Hepatic stellate cell (primary cell): ENCODE measurements around the gene ST8SIA2.

Source experiments
- DNase-seq: peaks from one replicate; pipeline ENCODE4 v3.0.0; 2011; ENCODE audit warnings: low spot score

Gene ST8SIA2, protein sequence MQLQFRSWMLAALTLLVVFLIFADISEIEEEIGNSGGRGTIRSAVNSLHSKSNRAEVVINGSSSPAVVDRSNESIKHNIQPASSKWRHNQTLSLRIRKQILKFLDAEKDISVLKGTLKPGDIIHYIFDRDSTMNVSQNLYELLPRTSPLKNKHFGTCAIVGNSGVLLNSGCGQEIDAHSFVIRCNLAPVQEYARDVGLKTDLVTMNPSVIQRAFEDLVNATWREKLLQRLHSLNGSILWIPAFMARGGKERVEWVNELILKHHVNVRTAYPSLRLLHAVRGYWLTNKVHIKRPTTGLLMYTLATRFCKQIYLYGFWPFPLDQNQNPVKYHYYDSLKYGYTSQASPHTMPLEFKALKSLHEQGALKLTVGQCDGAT

DNA sequence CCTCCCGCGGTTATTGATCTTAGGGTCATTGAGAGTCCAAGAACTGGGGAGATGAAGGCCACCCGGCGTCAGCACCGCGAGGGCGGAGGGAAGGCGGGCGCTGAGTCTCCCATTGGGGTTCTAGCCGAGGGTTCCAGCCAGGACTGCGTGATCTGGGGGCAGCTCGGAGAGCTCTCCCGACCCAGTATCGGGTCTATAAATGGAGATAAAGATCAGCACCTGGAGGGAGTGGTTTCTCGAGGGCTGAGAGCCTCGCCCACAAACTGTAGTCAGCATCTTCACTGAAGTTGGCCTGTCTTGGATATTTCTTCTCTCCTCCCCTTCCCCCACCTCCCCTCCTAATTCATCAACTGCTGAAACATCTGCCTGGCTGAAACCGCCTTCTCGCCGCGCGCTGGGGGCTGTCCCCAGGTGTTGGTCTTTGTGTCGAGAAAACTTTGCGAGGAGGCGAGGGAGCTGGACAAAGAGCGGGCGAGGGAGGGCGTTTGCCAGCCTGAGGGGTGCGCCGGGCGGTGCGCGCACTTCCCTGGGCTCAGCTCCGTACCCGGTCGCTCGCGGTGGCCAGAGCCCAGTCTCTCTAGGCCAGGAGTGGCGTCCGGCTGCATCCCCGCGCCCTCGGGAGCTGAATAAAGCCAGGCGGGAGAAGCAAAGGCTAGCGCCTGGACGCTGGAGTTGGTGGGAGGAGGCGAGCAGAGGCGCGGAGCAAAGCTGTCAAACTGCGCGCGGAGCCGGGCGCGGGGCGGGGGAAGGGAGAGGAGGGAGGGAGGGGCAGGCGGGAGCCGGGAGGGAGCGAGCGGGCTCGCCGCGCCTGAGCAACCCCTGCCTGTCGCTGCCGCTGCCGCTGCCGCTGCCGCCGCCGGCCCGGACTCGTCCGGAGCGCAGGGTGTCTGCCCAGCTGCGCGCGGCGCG is at the start of gene ST8SIA2:
TSS of gene ST8SIA2 (plus strand) at position 811 of the 909 bp plus-strand sequence. CDS start 184 bp downstream, outside the sequence.
- DNase-seq = no peak

DNA sequence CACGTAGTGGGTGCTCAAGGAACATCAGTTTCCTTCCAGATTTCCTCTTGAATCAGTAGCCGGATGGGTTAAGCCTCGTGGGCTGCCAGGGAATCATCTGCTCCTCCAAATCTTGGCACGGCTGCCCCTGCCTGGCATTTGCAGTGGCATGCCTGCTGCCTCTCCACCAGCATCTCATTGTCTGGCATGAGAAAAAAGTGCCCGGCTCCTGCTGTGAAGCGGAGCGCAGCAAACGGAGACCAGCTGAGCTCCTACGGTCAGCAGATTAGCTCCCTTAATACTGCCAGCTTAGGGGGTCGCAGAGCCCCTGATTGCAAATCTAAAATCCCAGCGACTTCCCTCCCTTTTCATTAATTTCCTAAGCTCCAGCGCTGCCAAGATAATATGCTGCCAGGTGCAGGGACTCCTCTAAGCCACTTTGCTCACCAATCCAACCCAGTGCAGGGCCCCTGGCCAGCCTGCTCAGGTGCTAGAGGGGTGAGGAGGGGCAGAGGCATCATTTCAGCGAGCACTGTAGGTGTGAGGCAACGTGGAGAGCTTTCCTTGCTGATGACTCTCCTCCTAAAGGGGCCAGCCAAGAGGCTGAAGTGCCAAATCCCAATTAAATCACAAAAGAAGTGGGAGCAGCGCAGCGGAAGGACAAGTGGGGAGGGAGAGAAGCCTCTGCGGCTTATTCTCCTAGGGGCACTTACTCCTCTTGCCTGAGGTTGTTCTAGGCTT is 49.6 kb upstream of the ST8SIA2 start:
- DNase-seq = no peak

DNA sequence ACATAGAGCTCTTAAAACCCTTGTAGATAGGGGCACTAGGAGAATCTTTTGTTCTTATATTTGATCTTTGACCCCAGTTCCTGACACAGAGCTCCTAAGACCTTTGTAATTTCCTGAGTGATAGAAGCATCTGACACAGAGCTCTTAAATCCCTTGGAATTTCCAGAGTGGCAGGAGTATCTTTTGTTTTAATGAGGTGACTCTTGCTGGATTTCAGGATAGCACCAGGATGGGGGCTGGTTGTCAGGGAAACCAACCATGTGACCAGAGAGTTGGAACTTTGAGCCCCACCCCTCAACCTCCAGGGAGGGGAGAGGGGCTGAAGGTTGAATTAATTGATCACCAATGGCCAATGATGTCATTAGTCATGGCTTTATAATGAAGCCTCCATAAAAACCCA is 47.6 kb upstream of the ST8SIA2 start:
- DNase-seq = no peak

DNA sequence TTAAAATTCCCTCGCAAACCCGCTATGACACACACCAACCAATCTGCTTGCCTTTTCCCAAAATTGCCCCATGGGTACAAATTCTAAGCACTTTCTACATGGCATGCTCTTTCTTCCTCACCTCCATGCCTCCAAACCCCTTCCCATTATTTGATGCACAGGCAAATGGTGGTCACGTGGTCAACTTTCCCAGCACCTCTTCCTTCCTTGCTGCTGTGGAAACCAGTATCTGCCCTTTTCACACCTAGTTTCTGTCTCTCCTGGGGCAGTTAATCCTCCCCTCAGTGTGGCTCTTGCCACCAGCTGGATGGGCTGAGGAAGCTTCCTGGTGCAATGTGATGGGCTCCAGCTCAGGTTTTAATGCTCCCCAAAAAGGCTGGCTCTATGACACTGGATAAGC is 38.4 kb upstream of the ST8SIA2 start:
- DNase-seq = no peak

DNA sequence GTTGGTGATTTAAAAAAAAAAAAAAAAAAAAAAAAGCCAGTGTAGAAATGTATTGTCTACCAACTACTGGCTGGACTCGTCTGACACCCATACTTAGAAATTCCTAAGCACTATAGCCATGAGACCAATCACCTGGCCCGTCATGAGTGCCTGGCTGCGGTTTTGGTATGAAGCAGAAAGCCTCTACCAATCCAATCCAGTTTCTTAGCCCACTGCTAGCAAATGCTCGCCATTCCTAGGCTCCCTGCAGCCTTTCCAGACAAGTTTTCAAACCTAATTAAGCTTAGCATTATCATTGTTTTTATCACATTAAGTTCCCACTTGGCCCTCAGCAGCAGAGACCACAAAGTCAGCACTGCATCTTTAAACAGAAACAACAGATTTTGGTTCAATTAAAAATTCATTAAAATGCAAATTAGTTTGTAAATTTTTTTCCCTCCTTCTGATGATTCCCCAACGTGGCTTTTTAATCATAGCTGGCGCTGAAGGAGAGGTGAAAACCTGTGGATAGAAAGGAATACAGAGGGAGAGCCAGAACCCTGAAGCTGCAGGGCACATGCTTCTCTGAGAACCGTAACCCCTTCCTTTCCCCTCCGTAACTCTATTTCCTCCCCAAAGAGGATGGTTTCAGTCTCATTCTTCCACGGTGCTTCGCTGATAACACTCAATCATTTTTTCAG is 32.2 kb upstream of the ST8SIA2 start:
- DNase-seq = no peak

DNA sequence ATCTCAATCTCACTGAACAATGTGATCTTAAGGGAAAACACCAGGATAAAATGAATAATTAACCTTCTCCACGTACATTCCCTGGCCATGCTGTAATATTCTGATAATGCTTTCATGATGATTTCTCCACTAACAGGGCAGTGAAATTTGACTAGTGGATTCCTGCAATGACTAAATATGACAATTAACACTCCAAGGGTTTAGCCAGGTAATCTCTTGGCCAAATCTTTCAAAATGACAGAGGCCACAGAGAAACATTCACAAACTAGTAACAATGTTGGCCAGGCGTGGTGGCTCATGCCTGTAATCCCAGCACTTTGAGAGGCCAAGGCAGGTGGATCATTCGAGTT is 31.7 kb upstream of the ST8SIA2 start:
- no peak for DNase-seq

DNA sequence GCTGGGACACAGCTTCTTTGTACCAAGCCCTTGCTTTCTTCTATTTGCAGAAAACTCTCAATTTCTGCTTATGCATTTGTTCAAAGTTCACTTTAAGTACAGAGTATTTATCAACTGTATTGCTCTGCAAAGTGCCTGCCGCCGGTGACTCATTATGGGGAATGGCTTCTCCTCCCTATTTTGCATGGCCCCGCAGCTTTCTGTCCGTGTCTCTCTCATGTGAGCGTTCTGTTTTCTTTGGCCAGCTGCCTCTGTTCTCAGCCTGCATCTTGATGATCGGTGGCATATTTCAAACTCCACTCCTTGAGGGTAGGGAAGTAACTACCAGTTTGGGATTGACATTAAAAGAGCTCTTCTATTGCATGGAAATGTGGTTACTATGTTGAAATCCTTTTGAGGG is 28.6 kb upstream of the ST8SIA2 start:
- no peak for DNase-seq

DNA sequence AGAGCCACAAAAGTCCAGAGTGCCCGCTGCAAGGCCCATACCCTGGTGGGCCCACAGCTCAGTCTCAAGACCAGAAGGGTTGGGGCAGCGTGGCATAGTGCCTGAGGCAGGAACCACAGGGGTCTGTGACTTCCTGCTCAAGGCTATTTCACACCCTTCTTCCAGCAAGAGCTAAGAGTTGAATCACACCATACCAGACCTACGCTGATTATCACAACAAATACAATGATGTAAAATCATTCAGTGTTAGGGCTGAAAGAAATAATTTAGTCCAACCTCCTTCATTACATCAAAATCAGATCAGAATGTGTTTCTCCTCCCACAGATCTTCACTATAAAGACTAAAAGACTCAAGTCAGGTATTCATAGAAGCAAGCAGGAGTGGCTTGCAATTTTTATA is 27.8 kb upstream of the ST8SIA2 start:
- no peak for DNase-seq

DNA sequence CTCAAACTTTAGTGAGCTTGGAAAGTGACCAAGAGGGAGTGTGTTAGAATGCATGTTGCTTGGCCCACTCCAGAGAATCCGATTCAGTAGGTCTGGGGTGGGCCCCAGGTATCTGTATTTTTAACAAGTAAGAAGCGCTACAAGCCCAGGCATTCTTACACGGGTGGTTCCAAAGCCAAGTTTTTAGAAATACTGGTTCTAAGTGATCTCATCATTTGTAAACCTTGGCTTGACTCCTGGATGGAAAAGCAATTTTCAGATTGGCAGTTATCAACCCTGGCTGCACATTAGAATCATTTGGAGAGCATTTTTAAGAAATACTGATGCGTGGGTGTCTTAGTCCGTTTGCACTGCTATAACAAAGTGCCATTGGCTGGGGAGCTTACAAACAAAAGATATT is 27.3 kb upstream of the ST8SIA2 start:
- no peak for DNase-seq

DNA sequence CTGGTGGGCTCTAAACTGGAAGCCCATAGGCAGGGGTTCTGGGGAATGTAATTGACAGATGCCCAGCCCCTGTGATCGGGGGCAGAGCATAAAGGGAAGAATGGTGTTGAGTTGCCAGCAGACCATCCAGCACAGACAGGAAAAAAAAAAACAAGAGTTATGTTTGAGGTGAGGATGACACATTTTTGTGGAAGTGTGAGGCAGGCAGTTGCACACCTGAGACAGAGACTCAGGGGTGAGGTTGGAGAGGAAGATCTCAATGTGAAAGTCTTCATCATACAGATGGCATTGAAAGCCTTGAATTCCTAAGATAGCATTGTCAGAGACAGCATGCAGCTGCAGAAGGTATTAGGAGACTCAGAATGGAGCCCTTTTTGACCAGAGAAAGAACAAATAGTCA is 18.6 kb upstream of the ST8SIA2 start:
- DNase-seq = no peak

DNA sequence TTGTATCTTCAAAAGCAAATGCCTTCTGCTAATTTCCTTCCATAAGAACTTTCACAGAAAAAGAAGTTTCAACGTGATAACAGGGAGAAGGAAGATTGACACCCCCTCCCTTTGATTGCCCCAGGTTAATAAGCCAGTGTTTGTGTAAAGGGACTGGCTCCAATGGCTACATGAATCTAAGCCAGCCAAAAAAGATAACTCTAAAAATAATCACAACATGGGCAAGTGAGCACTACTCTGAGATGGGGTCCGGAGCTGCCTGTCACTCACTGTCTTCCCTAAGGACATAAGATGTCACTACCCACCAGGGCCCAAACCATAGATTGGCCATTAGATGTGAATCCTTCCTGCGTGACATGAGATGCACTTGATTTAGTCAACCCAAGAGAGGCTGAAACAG is 17.6 kb upstream of the ST8SIA2 start:
- DNase-seq = no peak

DNA sequence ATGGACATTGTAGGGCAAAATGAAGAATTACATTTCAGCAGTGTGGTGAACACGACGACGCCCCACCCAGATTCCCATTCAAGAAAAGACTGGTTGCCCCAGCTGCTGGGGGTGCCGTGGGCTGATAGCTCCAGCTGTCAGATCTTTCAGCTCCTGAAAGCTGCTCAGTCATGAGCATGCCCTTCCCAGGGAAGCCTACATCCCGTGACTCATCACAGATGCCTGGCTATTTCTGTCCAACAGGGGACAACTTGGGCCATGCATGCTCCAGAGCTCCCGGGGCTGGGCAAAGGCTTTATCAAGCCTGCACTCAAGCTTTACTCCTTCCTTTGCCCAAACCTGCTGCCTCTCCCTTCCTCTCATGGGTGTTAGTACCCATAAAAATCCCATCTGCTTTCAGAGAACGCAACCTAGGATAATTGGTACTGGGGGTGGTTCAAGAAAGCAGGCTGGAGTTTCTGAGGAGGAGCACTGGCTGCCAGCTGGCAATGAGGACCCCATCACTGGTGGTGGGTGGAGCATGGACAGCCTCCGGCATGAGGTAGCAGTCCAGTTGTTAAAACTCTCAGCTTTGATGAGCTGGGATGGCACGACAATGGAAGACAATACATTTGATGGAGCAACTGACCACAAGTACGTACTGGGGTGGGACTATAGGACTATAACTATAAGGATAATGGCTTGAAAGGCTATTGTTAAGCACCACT is 16.4 kb upstream of the ST8SIA2 start:
- no peak for DNase-seq

DNA sequence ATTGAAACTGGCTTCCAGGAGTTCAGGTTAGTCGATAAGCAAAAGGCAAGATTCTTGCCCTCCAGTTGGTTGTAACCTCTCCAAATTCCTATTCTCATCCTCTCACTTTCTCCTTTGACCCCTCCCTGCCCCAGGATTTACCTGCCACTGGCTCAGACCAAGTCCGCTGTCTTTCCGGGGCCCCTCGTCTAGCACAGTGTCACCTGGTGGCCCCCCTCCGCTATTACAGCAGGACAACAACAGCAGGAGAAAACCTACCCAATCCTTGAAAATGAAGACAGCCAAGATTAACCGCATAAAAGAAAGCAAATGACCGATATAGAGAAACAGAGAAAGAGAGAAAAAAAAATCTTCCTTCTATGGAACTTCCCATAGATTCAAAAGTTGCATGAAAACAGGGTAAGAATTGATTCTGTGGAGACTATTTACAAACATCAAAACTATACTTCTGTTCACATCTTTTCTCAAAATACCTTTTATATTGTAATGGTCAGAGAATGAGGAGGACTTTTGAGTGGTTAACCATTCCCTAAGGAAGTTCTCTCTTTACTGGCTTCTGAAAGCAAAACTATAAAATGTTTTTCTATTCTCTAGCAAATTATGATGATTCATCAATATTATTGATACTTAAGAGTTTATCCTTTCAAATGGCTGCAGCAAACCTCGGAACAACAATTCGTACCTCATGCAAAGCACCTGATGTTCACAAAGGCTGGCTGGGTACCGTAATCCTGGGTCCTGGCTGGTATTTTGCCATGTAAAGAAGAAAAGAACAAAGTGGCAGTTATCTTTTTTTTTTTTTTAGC is 10.0 kb upstream of the ST8SIA2 start:
- no peak for DNase-seq

DNA sequence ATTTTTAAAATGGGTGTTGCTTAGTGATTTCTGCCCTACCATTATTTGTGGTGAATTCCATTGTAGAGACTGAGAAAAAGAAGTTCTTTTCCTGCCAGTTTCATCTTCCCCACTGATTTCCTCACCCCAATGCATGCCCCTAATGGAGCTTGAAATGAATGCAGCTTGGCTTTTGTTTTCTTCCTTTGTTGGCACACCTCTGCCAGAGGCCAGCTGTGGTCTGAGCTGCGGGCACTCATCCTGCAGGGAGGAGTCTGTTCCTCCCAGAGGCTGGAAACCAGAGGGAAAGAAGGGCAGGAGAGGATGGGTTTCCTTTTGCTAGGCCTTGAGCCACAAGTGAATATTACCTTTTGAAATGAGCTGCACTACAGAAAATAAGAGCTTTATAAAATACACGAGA is 9.3 kb upstream of the ST8SIA2 start:
- no peak for DNase-seq

DNA sequence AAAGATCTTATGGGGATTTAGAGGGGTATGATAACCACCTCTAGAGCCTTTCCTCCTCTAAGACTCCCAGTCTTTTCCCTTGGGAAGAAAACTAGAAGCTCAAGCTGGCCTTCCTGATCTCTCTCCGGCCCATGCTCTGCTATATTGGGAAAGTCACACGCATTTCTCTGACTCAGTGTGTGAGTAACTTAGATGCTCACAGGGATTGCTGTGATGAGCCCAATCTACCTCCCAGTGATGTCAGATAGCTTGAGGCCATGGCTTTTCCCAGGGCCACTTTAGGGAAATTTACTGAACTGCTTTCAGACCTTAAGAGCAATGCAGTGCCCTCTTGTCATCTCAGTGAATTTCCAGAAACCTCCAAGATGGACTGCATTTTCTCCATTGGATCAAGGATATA is 8.6 kb upstream of the ST8SIA2 start:
- no peak for DNase-seq

DNA sequence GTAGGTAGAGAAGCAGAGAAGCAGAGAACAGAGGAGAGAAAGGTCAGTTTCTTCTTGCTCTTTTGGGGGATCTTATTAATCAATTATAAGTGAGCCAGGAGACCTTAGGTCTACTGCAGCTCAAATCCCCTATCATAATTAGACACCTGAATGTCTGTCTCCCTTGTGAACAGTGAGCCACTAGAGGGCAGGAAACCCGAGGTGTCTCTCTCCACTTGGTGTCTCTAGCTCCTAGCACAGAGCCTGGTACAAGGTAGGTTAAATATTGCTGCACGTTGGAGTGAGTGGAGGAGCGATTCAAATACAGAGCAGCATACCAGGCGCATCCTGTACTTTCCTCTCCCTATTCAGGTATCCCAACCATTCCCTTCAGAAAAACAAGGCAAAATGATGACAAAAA is 2.0 kb upstream of the ST8SIA2 start:
- no peak for DNase-seq

DNA sequence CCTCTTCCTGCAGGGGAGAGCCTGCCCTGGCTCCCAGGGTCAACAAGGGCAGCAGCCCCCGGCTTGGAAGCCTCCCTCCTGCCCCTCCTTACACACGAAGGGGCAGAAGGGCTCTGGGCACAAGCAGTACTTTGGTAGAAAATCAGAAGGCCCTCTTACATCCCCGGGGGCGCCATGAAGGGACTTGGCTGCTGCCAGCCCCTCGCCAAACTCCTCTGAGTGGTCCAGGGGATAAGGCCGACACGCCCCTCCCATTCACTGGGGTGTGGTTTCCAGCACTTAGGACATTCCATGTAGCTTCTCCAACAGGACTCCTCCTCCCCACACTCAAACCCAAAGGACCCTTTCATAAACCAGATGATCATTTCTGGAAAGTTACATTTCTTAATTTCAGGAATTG is 1.2 kb upstream of the ST8SIA2 start:
- no peak for DNase-seq

DNA sequence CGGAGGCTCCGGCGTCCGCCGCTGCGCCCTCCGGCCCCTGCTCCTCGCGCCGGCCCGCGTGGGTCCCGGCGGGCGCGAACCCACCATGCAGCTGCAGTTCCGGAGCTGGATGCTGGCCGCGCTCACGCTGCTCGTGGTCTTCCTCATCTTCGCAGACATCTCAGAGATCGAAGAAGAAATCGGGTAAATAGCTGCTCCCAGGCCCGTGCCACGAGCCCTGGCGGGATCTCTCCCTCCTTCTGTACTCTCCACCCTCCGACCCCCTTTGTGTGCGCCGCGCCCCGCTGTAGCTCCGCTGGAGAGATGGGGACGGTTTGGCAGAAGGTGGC is 263 bp downstream of the ST8SIA2 start:
- no peak for DNase-seq

DNA sequence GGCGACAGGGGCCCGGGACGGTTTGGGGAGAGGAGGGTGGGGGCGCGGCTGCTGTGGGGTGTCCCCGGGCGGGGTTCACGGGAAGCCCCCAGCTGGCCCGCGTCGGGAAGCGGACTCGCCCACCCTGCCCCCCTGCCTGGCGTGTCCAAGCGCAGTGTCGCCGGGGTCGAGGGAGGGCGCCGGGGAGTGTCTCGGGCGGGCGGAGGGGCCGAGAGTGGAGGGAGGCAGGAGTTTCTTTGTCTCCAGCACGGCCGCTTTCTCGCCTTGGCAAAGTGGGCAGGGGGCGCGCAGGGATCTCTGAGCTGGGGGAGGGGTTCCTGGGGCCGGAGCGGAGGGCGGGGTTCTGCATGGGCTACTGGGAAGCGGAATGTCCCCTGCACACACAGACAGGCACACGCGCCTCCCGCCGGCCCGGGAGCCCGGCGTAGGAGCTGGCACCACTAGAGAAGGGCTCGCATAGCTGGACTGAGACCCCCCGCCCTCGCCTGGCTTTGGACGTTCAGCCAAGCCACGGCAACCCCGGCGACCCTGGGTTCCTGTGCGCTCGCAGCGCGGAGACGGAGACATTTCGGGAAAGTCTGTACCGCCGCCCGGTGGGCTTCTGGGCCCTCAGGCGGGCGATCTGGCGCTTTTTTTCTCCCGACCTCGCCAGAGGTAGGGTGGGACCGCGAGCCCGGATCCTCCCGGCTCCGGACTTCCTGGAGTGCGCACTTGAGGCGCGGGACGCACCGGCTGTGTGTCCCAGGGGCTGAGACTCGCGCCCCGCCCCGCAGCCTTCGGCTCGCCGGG is 822 bp downstream of the ST8SIA2 start:
- DNase-seq = no peak

DNA sequence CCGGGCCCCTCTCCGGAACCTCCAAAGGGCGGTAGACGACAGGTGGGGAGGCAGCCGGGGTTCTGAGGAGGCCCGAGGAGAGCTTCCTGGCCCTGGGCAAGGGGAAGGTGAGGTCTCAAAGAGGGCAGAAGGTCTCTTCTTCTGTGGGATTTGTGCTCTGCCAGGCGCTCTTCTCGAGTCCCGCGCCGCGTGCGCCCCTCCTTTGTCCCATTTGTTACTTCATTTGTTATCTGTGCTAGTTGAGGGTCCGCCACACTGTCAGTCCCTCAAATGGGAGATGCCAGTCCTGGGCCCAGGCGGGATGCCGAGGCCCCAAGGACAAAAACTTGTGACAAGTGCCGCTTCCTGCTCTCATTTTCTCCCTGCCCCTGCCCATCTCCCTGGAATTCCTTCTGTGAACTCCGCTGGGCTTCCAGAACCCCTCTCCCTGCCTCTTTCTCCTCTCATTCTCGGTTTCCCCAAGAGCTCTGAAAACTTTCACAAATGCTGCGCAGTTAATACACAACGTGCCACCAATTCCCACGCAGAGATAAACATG is 1.5 kb downstream of the ST8SIA2 start:
- no peak for DNase-seq
